Panc1 (cell line): Measurements from ENCODE around the gene NME5.

Experiments used
- CTCF ChIP-seq: fragments of 450-650 bp; IDR thresholded peaks from 2 replicates; pipeline ENCODE4 v1.5.1; 2017; ENCODE audit warnings: mild to moderate bottlenecking
- REST ChIP-seq, 2 experiments: IDR thresholded peaks; 2 replicates each; pipeline ENCODE4 v1.6.1; 2011 to 2012; ENCODE audit warnings: low read depth in 2 of 2, control low read depth in 1 of 2, low read length in 1 of 2, mild to moderate bottlenecking in 1 of 2, moderate library complexity in 1 of 2; ENCODE audit not compliant: insufficient read depth in 1 of 2
- SIN3A ChIP-seq: IDR thresholded peaks from 2 replicates; pipeline ENCODE4 v1.6.1; 2012; ENCODE audit warnings: low read depth, mild to moderate bottlenecking, low read length, moderate library complexity, borderline replicate concordance; ENCODE audit not compliant: insufficient read depth

- TF ChIP-seq CTCF (no peak), REST (IDR thresholded peaks at IDR 0.05; ENCODE audit: insufficient read depth in 1 of 2, low read depth in 2 of 2, low read length in 1 of 2) (no peak), SIN3A (no peak)
These were observed 71.3 kb downstream of the NME5 start for GRCh38 chr5:138067945-138068344.
